ENCODE results near the gene TAOK3.
"Not testable (repeated sequence)": the region's sequence is repeated elsewhere in the genome, so short reads cannot be mapped to it uniquely, and the experiment has no call there.

TAOK3 gene

GRCh38 chr12:118302053-118302452 lies 70.7 kb downstream of the TAOK3 start:
- Mint-ChIP-seq H3K27ac (ENCODE audit: low read depth) (peak overlapping the region; percentile 21), H3K27me3 (no peaks in the 10 kb centered on the region), H3K36me3 (ENCODE audit: insufficient read depth) (peaks cover 2% of the 10 kb centered on the region), H3K9me3 (no peaks in the 10 kb centered on the region), H3K4me3 (no peak overlapping the region), H3K4me1 (peaks cover 38% of the 10 kb centered on the region)
- ATAC-seq (replicated peaks; ENCODE audit: extremely low read depth, poor library complexity, severe bottlenecking) (no peak), DNase-seq (ENCODE audit: low spot score in 2 of 2) (no peak)

GRCh38 chr12:118299791-118300460 lies 72.8 kb downstream of the TAOK3 start:
- H3K27ac Mint-ChIP-seq (ENCODE audit: low read depth) = peak overlapping the region; percentile 41
- H3K36me3 Mint-ChIP-seq (ENCODE audit: insufficient read depth) = peaks cover 7% of the 10 kb centered on the region
- H3K9me3 Mint-ChIP-seq = no peaks in the 10 kb centered on the region
- H3K27me3 Mint-ChIP-seq = no peaks in the 10 kb centered on the region
- DNase-seq (ENCODE audit: low spot score in 2 of 2) (no peak), ATAC-seq (replicated peaks; ENCODE audit: extremely low read depth, poor library complexity, severe bottlenecking) (no peak)
- H3K4me1 Mint-ChIP-seq = peaks cover 36% of the 10 kb centered on the region
- no peak overlapping the region for H3K4me3 Mint-ChIP-seq

- Mint-ChIP-seq H3K27ac (ENCODE audit: low read depth) (no peak overlapping the region), H3K4me1 (peaks cover 16% of the 10 kb centered on the region), H3K9me3 (no peaks in the 10 kb centered on the region), H3K36me3 (ENCODE audit: insufficient read depth) (peaks cover 8% of the 10 kb centered on the region), H3K4me3 (no peak overlapping the region), H3K27me3 (no peaks in the 10 kb centered on the region)
- DNase-seq (ENCODE audit: low spot score in 2 of 2) (no peak), ATAC-seq (replicated peaks; ENCODE audit: extremely low read depth, poor library complexity, severe bottlenecking) (no peak)
Measured at GRCh38 chr12:118297284-118297683, 75.4 kb downstream of the TAOK3 start.

GRCh38 chr12:118292836-118293235 lies 79.9 kb downstream of the TAOK3 start:
- Mint-ChIP-seq H3K36me3 (ENCODE audit: insufficient read depth) (peaks cover 10% of the 10 kb centered on the region), H3K27ac (ENCODE audit: low read depth) (no peak overlapping the region), H3K4me1 (peaks cover 5% of the 10 kb centered on the region), H3K27me3 (no peaks in the 10 kb centered on the region), H3K9me3 (no peaks in the 10 kb centered on the region), H3K4me3 (no peak overlapping the region)
- ATAC-seq (replicated peaks; ENCODE audit: extremely low read depth, poor library complexity, severe bottlenecking) (no peak), DNase-seq (ENCODE audit: low spot score in 2 of 2) (no peak)

DNA sequence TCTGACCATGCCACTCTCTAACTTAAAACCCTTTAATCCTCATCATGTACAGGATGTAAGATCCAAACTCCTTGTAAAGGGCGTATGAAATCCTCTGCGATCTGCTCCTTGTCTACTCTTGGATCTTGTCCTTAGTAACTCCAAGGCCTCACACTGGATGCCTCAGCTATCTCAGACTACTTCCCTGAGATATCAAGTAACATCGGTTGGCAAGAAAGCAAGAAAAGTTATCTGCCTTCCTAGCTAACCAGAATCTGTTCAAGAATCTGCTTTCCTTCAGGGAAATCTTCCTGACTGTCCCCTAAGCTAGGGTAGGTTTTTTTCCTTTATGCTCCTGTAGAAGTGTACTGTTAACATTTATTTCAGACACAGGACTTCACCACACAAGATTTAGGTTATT lies 82.6 kb downstream of the TAOK3 start:
- peaks cover 4% of the 10 kb centered on the region for H3K36me3 Mint-ChIP-seq (ENCODE audit: insufficient read depth)
- H3K27me3 Mint-ChIP-seq = no peaks in the 10 kb centered on the region
- H3K27ac Mint-ChIP-seq (ENCODE audit: low read depth) = no peak overlapping the region
- H3K4me1 Mint-ChIP-seq = peaks cover 20% of the 10 kb centered on the region
- no peak for DNase-seq (ENCODE audit: low spot score in 2 of 2)
- no peaks in the 10 kb centered on the region for H3K9me3 Mint-ChIP-seq
- H3K4me3 Mint-ChIP-seq = no peak overlapping the region
- ATAC-seq (replicated peaks; ENCODE audit: extremely low read depth, poor library complexity, severe bottlenecking) = no peak

DNA sequence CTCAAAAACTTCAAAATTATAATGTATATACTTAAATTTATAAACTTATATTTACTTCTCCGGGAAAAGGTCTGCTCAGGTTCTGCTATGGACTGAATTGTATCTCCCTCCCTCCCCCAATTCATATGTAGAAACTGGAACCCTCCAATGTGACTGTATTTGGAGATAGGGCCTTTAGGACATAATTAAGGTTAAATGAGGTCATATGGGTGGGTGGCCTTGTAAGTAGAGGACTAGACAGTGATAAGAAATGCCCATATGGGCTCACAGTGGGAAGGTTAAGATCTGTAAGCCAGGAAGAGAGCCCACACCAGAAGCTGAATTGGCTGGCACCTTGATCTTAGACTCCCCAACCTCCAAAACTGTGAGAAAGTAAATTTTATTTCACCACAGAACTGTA lies 84.5 kb downstream of the TAOK3 start:
- H3K27me3 Mint-ChIP-seq = no peaks in the 10 kb centered on the region
- H3K9me3 Mint-ChIP-seq = no peaks in the 10 kb centered on the region
- no peak overlapping the region for H3K27ac Mint-ChIP-seq (ENCODE audit: low read depth)
- ATAC-seq (replicated peaks; ENCODE audit: extremely low read depth, poor library complexity, severe bottlenecking) (no peak), DNase-seq (ENCODE audit: low spot score in 2 of 2) (no peak)
- H3K36me3 Mint-ChIP-seq (ENCODE audit: insufficient read depth) = peaks cover 5% of the 10 kb centered on the region
- H3K4me3 Mint-ChIP-seq = no peak overlapping the region
- peaks cover 29% of the 10 kb centered on the region for H3K4me1 Mint-ChIP-seq

- DNase-seq (ENCODE audit: low spot score in 2 of 2) (no peak), ATAC-seq (replicated peaks; ENCODE audit: extremely low read depth, poor library complexity, severe bottlenecking) (no peak)
- Mint-ChIP-seq H3K4me1 (peaks cover 33% of the 10 kb centered on the region), H3K4me3 (no peak overlapping the region), H3K9me3 (no peaks in the 10 kb centered on the region), H3K36me3 (ENCODE audit: insufficient read depth) (peaks cover 5% of the 10 kb centered on the region), H3K27me3 (no peaks in the 10 kb centered on the region), H3K27ac (ENCODE audit: low read depth) (no peak overlapping the region)
Measured at GRCh38 chr12:118287728-118288127, 85.0 kb downstream of the TAOK3 start.

DNA sequence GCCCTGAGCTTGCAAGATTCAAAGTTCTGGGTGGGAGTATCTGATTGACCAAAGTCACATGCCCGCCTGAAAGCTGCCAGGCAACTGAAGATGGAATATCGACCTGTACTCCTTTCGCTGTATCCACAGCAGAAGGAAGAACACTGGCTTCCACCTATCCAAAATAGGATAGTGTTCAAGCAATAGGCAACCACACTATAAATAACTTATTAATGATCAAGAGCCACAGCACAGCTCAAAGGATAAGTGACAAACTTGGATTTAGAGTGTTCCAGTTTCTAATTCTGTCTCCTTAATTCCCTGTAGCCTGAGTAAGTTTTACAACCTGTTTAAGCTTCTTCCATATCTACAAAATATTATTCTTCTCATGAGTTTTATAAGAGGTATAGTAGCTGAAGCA lies 89.9 kb downstream of the TAOK3 start:
- Mint-ChIP-seq H3K36me3 (ENCODE audit: insufficient read depth) (peaks cover 8% of the 10 kb centered on the region), H3K4me1 (peaks cover 32% of the 10 kb centered on the region), H3K27ac (ENCODE audit: low read depth) (peak overlapping the region; percentile 57), H3K9me3 (no peaks in the 10 kb centered on the region), H3K4me3 (no peak overlapping the region), H3K27me3 (no peaks in the 10 kb centered on the region)
- DNase-seq (ENCODE audit: low spot score in 2 of 2) (no peak), ATAC-seq (replicated peaks; ENCODE audit: extremely low read depth, poor library complexity, severe bottlenecking) (no peak)

GRCh38 chr12:118278288-118278687 lies 94.4 kb downstream of the TAOK3 start:
- not testable (repeated sequence) for ATAC-seq (replicated peaks; ENCODE audit: extremely low read depth, poor library complexity, severe bottlenecking); DNase-seq (ENCODE audit: low spot score in 2 of 2); H3K36me3 Mint-ChIP-seq (ENCODE audit: insufficient read depth); H3K27me3 Mint-ChIP-seq; H3K9me3 Mint-ChIP-seq; H3K27ac Mint-ChIP-seq (ENCODE audit: low read depth); H3K4me3 Mint-ChIP-seq
- peaks cover 24% of the 10 kb centered on the region for H3K4me1 Mint-ChIP-seq

GRCh38 chr12:118274066-118274465 lies 98.6 kb downstream of the TAOK3 start:
- Mint-ChIP-seq H3K27ac (ENCODE audit: low read depth) (peak overlapping the region; percentile 60), H3K27me3 (no peaks in the 10 kb centered on the region)

DNA sequence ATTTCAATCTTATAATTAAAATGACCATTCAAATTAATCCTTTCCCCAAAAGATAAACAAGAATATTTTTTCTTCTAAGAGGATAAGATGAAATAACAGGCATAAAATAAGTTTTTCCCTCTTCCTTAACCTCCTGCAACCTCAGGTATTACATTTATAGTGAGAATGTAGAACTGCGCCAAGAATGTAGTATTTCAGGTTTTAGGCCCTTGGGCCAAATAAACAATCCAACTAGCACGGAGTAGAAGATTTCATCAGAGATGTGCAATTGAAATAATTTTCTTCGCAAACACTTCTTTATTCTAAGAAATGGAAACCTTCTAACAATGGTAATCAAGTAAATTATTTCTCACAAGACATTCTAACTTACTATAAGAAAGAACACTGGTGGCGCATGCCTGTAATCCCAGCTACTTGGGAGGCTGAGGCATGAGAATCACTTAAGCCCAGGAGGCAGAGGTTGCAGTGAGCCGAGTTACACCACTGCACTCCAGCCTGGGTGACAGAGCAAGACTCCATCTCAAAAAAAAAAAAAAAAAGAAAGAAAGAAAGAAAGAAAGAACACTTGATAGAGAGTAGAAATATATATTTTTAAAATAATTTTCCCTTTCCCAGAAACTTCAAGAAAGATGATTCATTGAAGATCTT lies 100.8 kb downstream of the TAOK3 start:
- no peak overlapping the region for H3K4me3 Mint-ChIP-seq
- DNase-seq (ENCODE audit: low spot score in 2 of 2) = no peak
- H3K27me3 Mint-ChIP-seq = no peaks in the 10 kb centered on the region
- ATAC-seq (replicated peaks; ENCODE audit: extremely low read depth, poor library complexity, severe bottlenecking) = no peak
- no peaks in the 10 kb centered on the region for H3K9me3 Mint-ChIP-seq
- no peak overlapping the region for H3K27ac Mint-ChIP-seq (ENCODE audit: low read depth)
- H3K36me3 Mint-ChIP-seq (ENCODE audit: insufficient read depth) = peaks cover 6% of the 10 kb centered on the region
- H3K4me1 Mint-ChIP-seq = peaks cover 29% of the 10 kb centered on the region

More at GRCh38 chr12:118274066-118274465, 98.6 kb downstream of the TAOK3 start:
- Mint-ChIP-seq H3K4me3 (no peak overlapping the region), H3K4me1 (peaks cover 29% of the 10 kb centered on the region), H3K36me3 (ENCODE audit: insufficient read depth) (peaks cover 6% of the 10 kb centered on the region), H3K9me3 (no peaks in the 10 kb centered on the region)
- ATAC-seq (replicated peaks; ENCODE audit: extremely low read depth, poor library complexity, severe bottlenecking) = no peak
- no peak for DNase-seq (ENCODE audit: low spot score in 2 of 2)

DNA sequence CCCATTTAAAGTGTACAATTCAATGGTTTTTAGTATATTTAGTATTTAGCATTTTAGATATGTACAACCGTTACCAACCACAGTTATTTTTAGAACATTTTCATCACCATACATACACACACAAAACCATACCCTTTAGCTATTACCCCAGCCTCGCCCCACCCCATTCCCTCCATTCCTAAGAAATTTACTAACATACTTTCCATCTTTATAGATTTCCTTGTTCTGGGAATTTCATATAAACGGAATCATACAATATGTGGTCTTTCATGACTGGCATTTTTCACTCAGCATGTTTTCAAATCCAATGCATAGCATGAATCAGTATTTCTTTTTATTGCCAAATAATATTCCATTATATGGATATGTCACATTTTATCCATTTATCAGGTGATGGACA lies 101.5 kb downstream of the TAOK3 start:
- H3K4me1 Mint-ChIP-seq = peaks cover 27% of the 10 kb centered on the region
- peaks cover 13% of the 10 kb centered on the region for H3K36me3 Mint-ChIP-seq (ENCODE audit: insufficient read depth)

DNA sequence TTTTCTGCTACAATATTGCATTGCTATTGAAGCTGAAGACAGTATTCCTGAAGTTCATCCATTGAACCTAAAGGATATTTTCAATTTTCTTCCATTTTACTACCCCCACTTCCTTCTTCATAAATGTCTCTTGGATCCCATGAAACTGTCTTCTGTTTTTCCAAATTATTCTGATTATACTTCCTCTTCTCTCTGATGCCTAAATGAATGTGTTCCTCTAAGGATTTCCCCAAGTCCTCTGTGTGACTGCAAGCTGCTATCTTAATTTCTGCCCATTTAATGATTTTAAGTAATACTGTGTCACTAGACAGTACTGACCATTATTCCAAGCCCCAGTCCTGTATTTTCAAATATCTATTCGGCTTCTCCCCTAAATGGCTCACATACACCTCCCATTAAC lies 102.9 kb downstream of the TAOK3 start:
- ATAC-seq (replicated peaks; ENCODE audit: extremely low read depth, poor library complexity, severe bottlenecking) = no peak
- Mint-ChIP-seq H3K27ac (ENCODE audit: low read depth) (peak overlapping the region; percentile 5), H3K27me3 (no peaks in the 10 kb centered on the region), H3K4me3 (no peak overlapping the region), H3K4me1 (peaks cover 19% of the 10 kb centered on the region), H3K9me3 (no peaks in the 10 kb centered on the region), H3K36me3 (ENCODE audit: insufficient read depth) (peaks cover 23% of the 10 kb centered on the region)
- no peak for DNase-seq (ENCODE audit: low spot score in 2 of 2)

More for the DNA sequence above, 101.5 kb downstream of the TAOK3 start:
- no peak overlapping the region for H3K4me3 Mint-ChIP-seq
- no peak for ATAC-seq (replicated peaks; ENCODE audit: extremely low read depth, poor library complexity, severe bottlenecking)
- no peaks in the 10 kb centered on the region for H3K27me3 Mint-ChIP-seq
- DNase-seq (ENCODE audit: low spot score in 2 of 2) = no peak
- H3K27ac Mint-ChIP-seq (ENCODE audit: low read depth) = peak overlapping the region; percentile 5
- no peaks in the 10 kb centered on the region for H3K9me3 Mint-ChIP-seq
